NCI-H82 treated with DMSO at 0.1 percent for 48 hours (cell line): ENCODE data around the gene PRKD1.

Experiments used
- DNase-seq: peaks from one replicate; lab custom pipeline; 2025; ENCODE audit not compliant: unreplicated experiment; lab: John Stamatoyannopoulos, UW

Gene PRKD1

DNA sequence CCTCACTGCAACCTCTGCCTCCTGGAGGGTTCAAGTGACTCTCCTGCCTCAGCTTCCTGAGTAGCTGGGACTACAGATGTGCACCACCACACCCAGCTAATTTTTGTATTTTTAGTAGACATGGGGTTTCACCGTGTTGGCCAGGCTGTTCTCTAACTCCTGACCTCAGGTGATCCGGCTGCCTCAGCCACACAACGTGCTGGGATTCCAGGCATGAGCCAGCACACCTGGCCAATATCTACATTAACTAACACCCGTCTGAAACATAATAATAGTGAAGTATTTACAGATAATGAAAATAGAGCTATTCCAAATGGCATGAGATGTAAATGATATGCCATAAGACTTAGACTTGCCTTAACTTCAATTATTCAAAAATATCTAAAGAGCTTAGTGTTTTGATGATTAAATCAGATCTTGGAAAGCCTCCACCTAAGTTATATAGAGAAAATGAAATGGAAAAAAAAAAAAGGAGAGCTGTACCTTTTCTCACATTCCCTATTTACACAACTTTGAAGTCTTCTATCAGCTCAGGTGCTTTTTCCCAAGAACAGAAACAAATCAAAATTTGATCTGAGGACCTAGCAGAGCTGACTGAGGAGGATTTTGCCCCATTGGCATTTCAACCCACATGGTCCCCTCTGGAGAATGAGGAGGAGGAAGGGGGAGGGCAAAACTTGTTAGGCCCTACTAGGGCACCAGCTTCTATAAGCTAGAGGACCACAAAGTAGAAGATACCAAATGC is 309.2 kb downstream of the PRKD1 start:
- DNase-seq, result no peak

DNA sequence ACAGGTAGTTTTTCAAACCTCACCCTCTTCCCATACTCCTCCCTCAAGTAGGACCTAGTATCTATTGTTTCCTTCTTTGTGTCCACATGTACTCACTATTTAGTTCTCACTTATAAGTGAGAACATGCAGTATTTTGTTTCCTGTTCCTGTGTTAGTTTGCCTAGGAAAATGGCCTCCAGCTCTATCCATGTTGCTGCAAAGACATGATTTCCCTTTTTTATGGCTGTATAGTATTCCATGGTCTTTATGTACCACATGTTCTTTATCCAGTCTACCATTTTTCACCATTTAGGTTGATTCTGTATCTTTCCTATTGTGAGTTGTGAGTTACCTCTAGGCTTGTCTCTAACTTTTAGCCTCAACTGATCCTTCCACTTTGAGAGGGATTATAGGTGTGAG is 310.7 kb downstream of the PRKD1 start:
- DNase-seq, result no peak

DNA sequence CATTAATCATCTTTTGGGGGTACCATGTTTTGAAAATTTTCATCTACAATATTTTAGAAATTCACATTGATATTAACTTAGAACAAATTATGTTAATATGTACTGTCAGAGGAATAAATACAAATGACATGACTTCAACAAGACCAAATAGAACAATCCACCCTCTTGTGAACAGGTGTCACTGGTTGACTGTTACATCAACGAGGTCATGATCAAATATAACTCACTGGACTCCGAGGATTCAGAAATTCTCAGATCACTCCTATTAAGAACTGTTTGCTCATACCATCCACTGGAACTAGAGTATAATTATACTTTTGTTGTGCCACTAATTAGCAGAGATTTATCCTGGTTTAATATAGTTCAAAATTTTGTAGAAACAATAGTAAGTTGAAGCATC is 318.8 kb downstream of the PRKD1 start:
- no peak for DNase-seq

DNA sequence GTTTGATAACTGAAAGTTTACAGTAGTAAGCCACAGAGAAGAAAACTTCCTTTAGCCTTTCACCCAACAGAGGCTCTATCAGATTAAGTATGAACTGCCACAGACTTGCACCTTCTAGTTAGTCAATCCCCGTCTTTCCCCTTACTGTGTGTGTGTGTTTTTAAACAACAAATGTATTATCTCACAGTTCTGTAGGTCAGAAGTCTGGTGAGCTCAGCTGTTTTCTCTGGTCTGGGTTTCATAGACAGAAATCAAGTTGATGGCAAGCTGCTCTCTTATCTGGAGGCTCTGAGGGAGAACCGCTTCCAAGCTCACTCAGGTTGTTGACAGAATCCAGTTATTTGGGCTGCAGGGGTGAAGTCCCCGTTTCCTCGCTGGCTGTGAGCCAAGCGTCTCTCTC is 320.5 kb downstream of the PRKD1 start:
- no peak for DNase-seq

DNA sequence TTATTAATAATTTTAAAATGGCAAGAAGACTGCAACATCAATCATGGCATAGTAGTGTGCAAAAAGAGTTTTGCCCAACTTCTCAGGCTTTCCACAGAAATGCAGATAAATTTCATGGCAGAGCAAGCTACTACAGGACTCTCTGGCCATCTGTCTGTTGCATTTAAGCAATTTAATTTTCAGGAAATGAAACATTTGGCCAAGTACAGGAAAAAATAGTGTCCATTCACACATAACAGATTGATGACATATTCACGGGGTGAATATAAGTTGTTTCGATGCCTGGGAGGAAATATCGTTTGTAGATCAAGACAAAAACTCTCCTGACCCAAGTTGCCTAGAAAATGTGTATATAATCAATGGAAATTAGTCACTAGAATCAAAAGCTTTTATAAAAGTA is 324.0 kb downstream of the PRKD1 start:
- DNase-seq, result no peak

DNA sequence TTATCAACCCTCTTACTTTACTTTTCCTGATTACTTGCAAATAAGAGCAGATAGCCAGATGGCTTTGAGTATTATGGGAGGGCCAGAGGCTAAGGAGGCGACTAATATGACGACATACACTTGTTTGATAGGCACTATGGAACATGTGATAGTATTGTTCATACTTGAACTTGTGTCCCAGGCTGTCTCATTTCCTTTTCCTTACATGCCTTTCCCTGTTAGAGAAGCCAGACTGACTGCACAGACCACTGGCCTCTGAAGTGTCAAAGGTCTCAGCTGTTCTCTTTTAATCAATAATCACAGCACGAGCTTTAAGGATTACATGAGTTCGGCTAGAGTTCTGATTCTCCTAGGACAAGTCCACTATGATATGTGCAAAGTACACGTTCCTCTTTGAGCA is 326.0 kb downstream of the PRKD1 start:
- DNase-seq, result no peak

DNA sequence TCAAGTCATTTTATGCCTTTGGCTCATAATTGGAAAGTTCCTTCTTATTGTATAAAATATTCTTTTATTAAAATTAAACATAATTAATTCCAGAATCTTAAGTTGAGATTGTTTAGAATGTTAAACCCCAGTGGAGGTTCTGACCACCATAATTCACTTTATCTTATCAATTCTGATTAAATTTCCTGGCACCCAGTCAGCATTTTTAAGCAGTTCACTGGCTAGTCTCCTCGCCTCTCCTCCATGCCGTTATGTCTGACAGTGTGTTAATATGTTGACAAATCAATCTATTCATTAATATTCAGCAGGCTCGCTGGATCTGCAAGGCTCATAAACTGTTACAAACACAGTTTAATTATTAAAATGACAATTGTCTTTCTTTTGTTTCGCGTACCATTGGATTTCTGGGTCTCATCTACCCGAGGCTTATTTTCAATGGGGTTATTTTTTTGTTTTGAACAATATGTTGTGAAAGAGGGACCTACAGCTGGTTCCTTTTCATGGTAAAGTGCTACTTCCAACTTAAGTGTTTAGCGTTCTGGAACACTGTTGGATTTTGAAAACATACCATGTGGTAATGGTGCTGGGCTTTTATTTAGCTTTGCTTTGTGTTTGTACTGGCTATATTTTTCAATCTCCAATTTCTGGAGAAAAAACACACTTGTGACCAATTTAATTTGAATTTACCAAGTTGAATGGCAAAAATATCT is 339.7 kb downstream of the PRKD1 start:
- no peak for DNase-seq

DNA sequence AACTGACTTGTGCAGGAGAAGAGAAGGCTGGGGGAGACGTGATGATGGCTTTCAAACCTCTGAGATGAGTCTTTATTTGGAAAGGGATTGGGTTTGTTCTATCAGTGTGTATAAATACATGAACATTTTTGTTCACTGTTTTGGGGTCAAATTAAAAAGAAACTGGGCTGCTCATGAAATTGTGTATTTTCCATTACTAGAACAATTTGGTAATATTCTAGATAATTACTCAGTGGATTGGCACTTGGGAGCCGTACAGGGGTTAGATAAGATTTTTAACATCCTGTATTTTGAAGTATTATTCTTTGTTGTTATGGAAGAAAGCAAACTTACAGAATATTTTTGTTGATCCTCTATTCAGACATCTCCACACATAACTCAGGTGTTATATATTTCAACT is 340.6 kb downstream of the PRKD1 start:
- DNase-seq, result no peak

DNA sequence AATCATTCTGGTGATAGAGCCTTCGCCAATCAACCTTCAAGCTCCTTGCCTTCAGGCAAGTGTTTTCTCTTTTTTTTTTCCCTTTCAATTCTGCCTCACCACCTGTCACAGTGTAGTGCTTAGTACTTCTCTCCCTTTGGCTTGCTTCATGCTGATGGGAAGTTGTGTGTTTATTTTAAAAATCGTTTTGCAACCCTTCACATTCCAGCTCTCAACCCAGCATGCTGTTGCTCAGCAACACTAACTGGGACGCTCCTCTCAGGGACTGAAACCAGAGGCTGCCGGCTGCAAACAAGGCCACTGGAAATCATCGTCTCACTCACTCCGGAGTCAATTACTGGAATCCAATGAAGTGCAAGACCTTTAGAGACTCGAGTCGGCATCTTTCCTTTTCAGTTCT is 342.7 kb downstream of the PRKD1 start:
- DNase-seq, result no peak

DNA sequence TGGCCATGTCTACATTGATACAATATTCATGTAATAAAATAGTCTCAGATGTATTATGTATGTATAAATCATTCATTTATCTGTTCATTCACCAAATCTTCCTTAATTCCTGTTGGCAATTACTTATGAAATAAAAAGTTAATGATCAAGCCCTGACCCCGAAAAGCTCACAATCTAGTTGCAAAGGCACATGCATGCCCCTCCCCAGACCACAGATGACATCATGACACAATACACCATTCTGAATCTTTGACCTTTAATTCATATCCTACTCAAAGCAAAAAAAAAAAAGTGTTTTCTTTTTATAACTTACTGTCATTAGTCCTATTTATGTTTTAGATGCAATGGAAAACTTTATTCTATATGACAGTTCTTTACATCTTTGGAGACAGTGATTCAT is 346.9 kb downstream of the PRKD1 start:
- DNase-seq, result no peak

DNA sequence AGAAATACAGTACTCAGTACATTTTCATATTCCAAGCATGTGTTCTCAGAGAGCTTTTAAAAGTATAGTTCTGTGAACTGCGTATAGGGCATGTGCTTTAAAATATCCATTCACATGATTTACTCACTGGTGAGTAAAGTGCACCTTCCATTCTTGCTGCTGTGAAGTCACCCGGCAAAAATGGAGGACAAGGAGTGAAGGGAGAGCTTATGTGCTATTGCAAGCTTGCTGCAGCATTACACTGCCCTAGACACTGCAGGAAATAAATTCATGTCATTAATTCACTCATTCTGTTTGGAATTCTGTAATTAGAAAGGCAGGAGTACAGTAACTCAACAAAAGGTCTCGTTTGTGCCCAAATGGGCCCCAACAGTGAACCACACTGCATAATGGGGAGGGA is 347.8 kb downstream of the PRKD1 start:
- DNase-seq, result no peak

DNA sequence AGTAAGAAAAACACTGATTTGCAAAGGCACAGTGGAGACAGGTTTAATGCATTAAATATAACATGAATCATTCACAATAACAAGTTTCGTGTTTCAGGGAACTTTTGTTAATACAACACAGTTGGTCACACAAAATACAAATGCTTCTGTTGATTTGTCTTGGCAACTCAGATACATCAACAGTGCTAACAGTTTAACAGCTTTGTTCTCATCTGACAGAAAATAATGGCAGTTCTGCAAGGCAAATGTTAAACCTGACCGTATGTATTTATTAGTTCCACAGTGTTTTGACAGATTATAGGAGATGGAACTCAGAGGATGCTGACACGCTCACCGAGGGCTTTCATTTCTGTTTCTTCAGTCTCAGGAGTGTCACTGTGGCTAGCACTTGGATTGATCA is 350.7 kb downstream of the PRKD1 start:
- DNase-seq, result no peak

DNA sequence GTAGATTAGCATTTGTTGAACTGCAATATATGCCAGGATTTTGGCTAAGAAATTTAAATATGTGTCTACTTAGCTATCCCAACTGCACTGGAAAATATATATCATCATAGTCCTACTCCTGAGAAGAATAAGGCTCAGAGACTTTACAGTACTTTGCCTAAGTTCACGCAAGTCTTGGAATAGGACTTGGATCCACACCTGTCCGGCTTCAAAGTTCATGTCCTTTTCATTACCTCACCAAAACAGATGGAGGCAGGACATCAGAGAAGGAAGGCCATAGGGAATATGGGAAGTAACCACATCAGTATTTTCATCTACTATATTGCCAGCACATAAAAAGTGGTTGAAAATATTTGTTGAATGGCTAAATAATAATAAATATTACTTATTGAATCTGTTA is 358.5 kb downstream of the PRKD1 start:
- no peak for DNase-seq

DNA sequence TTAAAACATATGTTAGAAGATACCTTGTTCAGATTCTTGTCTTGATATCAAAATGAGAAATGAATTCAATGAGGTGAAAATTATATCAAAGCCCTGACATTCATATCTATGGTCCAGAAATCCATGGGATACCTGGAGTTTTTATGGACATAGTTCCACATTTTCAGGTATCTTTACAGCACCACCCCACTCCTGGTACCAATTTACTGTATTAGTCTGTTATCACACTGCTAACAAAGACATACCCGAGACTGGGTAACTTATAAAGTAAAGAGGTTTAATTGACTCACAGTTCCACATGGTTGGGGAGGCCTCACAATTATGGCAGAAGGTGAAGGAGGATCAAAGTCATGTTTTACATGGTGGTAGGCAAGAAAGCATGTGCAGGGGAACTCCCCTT is 361.5 kb downstream of the PRKD1 start:
- DNase-seq, result no peak

DNA sequence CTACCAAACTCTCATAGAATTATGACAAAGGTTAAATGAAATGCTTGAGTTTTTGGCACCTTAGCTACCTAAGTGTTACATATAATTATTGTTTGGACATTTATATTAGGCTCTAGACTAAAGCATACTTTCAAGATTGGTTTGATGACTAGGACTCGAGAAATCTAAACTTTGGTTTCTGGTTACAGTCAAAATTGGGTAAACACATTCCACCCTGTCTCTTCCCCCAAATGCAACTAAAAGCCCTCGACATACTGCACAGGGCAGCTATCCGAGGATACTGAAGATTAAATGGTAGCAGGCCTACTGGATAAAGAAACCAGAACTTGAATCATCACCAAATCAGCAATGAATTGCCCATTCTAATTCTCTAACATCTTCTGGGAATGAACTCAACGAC is 369.1 kb downstream of the PRKD1 start:
- DNase-seq, result no peak

DNA sequence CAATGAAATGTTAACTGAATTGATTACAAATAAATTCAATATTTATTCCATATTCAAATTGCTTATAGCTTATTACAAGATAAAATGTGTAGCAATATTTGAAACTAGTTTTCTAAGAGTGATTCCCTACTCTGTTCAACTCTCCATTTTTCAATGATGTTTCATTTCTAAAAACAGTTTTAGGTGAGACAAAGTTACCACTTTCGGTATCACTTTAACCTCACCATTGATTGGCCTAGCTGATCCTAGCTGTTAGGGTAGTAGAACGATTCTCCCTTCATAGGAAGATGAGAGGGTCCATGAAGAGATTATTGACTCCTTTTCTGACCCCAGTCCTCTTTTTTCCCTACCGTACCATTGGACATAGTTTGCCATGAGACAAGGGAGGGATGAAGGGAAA is 373.3 kb downstream of the PRKD1 start:
- no peak for DNase-seq

DNA sequence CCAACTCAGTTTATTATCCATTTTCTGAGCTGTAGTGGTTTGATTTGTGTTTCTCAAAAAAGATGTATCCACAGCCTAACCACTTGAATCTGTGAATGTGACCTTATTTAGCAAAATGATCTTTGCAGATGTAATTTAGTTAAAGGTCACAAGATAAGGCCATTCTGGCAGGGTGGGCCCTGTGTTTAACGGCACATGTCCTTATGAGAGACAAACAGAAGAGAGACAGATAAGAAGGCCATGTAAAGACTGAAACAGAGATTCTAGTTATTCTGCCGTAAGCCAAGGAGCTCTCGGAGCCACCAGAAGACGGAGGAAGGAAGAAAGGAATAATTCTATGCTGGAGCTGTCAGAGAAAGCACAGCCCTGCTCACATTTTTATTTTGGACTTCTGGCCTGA is 374.2 kb downstream of the PRKD1 start:
- DNase-seq, result no peak

DNA sequence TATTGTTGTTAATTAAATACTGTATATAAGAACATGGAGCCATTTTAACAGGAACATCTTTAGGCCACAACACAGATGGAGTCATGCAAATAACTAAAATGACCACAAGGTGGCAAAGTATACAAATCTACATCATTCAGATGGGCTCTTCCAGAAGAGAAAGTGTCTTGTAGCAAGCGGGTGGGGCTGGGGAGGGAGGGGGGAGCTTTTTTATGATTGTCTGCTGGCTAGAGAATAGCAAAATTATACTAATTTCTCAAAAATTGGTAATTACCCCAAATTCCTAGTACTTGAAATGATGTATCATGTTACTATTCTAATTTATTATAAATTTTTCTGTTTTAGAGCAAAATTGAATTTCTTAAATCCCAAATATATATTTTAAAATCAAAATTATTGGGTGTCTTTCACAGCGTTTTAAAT is 378.7 kb downstream of the PRKD1 start:
- DNase-seq, result peak; percentile 38

DNA sequence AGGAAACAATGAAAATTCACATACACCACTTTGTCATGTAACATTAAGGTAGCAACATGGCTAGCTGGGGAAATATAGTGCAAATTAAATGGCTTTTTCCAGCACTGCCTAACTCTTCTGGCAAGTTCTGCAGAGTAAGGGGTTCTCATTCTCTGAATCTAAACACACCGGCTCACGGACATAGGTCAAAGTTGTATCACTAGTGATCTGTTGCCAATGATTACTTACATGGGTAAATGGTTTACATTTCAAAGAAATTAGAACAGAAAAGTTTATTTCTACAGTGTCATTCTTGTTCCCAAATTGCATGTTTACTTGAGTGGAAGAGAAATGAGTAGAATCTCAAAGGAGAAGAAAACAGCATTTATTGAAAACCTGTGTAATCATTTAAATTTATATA is 381.9 kb downstream of the PRKD1 start:
- DNase-seq, result no peak

DNA sequence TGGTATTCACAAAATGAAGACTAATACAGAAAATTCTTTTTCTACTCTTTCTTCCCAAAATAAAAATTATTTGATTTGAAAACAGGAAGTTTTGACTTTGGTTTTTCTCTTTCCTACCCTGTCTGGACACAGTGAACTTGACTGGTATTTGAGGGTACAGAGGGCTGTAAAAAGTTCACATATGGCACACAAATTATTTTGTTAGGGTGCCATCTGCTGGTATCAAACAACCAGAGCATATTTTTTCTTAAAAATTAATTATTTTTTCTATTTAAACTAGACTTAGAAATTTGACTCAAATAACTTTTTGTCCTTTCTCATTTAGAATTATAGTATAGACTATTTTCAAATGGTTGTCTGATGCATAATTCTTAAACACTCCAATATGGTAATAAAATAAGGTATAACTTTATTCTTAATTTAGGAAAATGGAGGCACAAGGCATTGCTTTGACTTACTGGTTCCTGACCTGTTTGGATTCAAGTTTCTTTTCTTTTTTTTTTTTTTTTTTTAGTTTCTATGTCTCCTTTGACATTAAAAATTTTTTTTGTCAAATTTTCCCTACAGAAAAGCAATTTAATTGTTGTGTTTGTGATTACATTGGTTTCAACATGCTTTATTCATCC is 390.6 kb downstream of the PRKD1 start:
- DNase-seq, result no peak

DNA sequence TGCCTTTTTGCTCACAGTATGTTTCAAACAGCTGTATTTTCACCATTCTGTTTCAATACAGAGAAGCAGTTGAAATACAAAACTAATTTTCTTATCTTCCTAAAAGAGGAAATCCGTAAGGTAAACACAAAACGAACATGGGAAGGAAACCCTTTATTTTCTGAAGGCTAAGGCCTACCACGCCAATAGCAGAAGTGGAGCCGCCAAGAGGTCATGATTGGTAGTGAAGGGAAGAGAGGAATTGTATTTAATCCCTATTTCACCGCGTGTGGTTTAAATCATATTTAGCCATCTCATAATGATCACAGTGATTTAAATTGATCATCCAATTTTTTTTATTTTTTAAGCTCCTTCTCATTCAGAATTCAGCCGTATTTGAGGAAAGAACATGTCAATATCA is 398.2 kb downstream of the PRKD1 start:
- DNase-seq, result no peak

DNA sequence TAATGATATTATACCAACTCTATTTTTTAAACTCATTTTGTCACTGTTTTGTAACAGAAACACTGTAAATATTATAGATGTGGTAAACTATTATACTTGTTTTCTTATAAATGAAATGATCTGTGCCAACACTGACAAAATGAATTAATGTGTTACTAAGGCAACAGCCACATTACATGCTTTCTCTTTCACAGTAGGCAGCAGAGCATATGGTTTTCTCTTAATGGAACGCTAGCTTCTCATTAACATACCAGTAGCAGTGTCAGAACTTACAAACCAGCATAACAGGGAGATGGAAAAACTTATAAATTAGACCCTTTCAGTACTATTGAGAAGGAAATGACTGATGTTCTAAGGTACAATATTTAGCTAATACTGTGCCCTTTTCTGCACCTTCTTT is 398.8 kb downstream of the PRKD1 start:
- DNase-seq, result no peak
